HG03354 (cell line): Measurements from ENCODE around the gene TCFL5.

Experiments used
- ATAC-seq: cut with Tn5 transposase; IDR thresholded peaks from one replicate; pipeline ENCODE4 v1.9.1; 2021; ENCODE audit warnings: mild to moderate bottlenecking; ENCODE audit not compliant: unreplicated experiment, poor library complexity, severe bottlenecking

Gene TCFL5

GRCh38 chr20:62861726-62862336 lies at the start of gene TCFL5:
Gene TCFL5 (minus strand): TSS chr20:62861822. CDS start chr20:62861670, 152 bp downstream.
- peak; percentile 60 for ATAC-seq

GRCh38 chr20:62910777-62911497 lies 49.3 kb upstream of the TCFL5 start:
- ATAC-seq = no peak

- no peak for ATAC-seq
These were observed 48.7 kb upstream of the TCFL5 start for GRCh38 chr20:62910217-62910766.

- no peak for ATAC-seq
These were observed 47.6 kb upstream of the TCFL5 start for GRCh38 chr20:62908971-62909791.

- no peak for ATAC-seq
These were observed 46.0 kb upstream of the TCFL5 start for GRCh38 chr20:62907384-62908317.

GRCh38 chr20:62906647-62907375 lies 45.2 kb upstream of the TCFL5 start:
- ATAC-seq = no peak

GRCh38 chr20:62906209-62906608 lies 44.6 kb upstream of the TCFL5 start:
- no peak for ATAC-seq

- ATAC-seq = no peak
These were observed 44.0 kb upstream of the TCFL5 start for GRCh38 chr20:62905536-62906117.

- ATAC-seq = no peak
These were observed 41.4 kb upstream of the TCFL5 start for GRCh38 chr20:62902926-62903615.

- ATAC-seq = no peak
These were observed 40.3 kb upstream of the TCFL5 start for GRCh38 chr20:62901891-62902290.

- ATAC-seq = peak; percentile 8
These were observed 39.3 kb upstream of the TCFL5 start for GRCh38 chr20:62900692-62901584.

GRCh38 chr20:62900052-62900691 lies 38.5 kb upstream of the TCFL5 start:
- ATAC-seq = peak; percentile 81

- no peak for ATAC-seq
These were observed 38.0 kb upstream of the TCFL5 start for GRCh38 chr20:62899633-62900051.

GRCh38 chr20:62898970-62899632 lies 37.5 kb upstream of the TCFL5 start:
- no peak for ATAC-seq

- no peak for ATAC-seq
These were observed 36.7 kb upstream of the TCFL5 start for GRCh38 chr20:62898093-62898964.
